HCT116 (cell line): Measurements from ENCODE around the gene MRPS12. TPM values are rescaled to one million over a fixed set of nuclear protein-coding genes. Genes with fewer than 3 reads are reported as not detected.

Experiments used
- ATAC-seq: fragments of 200-7000 bp; cut with Tn5 transposase; 2 replicates; pipeline ENCODE4 v1.9.1; 2020; ENCODE audit warnings: mild to moderate bottlenecking, moderate library complexity
- BruUV-seq: library from RNA; stranded (reverse); fragments of 400-500 nt; replicated peaks from 2 replicates; lab custom pipeline; 2021; lab: Mats Ljungman, UMichigan
- CTCF ChIA-PET: fragments of 300-600 bp; sonication (Branson Sonifier 250); formaldehyde crosslinking; loops from one replicate; lab custom pipeline; 2021; ENCODE audit warnings: antibody characterized with exemption; lab: Charles Lee
- POLR2A ChIA-PET: fragments of 300-600, 350-600 bp; sonication (Branson Sonifier 250); formaldehyde crosslinking; loops from one replicate; lab custom pipeline; 2021; ENCODE audit warnings: antibody characterized with exemption; lab: Charles Lee
- RAD21 ChIA-PET, 2 experiments: fragments of 300-600 bp; sonication (Branson Sonifier 250); formaldehyde crosslinking; loops; one replicate each; lab custom pipeline; 2023; ENCODE audit warnings: low total read pairs in 2 of 2; ENCODE audit not compliant: uncharacterized antibody in 2 of 2, unreplicated experiment in 2 of 2, low non-redundant PET in 1 of 2; lab: Charles Lee
- DNase-seq: peaks from one replicate; pipeline ENCODE4 v3.0.0-alpha.2; 2010; ENCODE audit warnings: low read depth, low spot score
- H2AFZ ChIP-seq: fragments of 200-600 bp; shearing (Covaris generic), sonication (generic); 2 replicates; pipeline ENCODE4 v1.6.1; 2017; ENCODE audit warnings: low read depth, mixed run types, mixed read lengths, antibody characterized with exemption, low read length; ENCODE audit not compliant: poor library complexity, severe bottlenecking
- H3K27ac ChIP-seq: 2 replicates; pipeline ENCODE4 v1.5.1; 2012; ENCODE audit warnings: low read depth, low read length
- H3K27me3 ChIP-seq: fragments of 200-600 bp; sonication (generic); 2 replicates; pipeline ENCODE4 v1.6.1; 2016; ENCODE audit warnings: mixed run types, low read length, mixed read lengths; ENCODE audit not compliant: insufficient read depth
- H3K36me3 ChIP-seq, 2 experiments: fragments of 200-500 bp in 1 of 2; fragments of 200-600 bp in 1 of 2; sonication (Bioruptor generic) in 1 of 2; sonication (generic) in 1 of 2; 2 replicates each; pipeline versions ENCODE4 v1.5.1 to v1.6.1; 2014 to 2016; ENCODE audit warnings: low read length in 2 of 2, inconsistent platforms in 1 of 2, mixed read lengths in 1 of 2, mixed run types in 1 of 2; ENCODE audit not compliant: insufficient read depth in 2 of 2, control insufficient read depth in 1 of 2
- H3K4me1 ChIP-seq, 2 experiments: fragments of 200-600 bp in 1 of 2; sonication (generic) in 1 of 2; 2 replicates each; pipeline versions ENCODE4 v1.5.1 to v1.6.1; 2012 to 2017; ENCODE audit warnings: low read length in 2 of 2, inconsistent platforms in 1 of 2, mild to moderate bottlenecking in 1 of 2, mixed read lengths in 1 of 2, mixed run types in 1 of 2, moderate library complexity in 1 of 2; ENCODE audit not compliant: insufficient read depth in 2 of 2, control insufficient read depth in 1 of 2
- H3K4me2 ChIP-seq: fragments of 200-600 bp; sonication (generic); 2 replicates; pipeline ENCODE4 v1.6.1; 2017; ENCODE audit warnings: mixed run types, low read length, mixed read lengths
- H3K4me3 ChIP-seq, 2 experiments: fragments of 200-600 bp in 1 of 2; sonication (generic) in 1 of 2; replicated peaks in 1 of 2; 2 replicates each; pipeline ENCODE4 v1.5.1; 2011 to 2016; ENCODE audit warnings: low read length in 2 of 2, control low read depth in 1 of 2, low read depth in 1 of 2, mild to moderate bottlenecking in 1 of 2, mixed read lengths in 1 of 2, mixed run types in 1 of 2
- H3K79me2 ChIP-seq: fragments of 200-600 bp; sonication (generic); 2 replicates; pipeline ENCODE4 v1.6.1; 2017; ENCODE audit warnings: mild to moderate bottlenecking, mixed run types, low read length, moderate library complexity, mixed read lengths; ENCODE audit not compliant: insufficient read depth
- H3K9ac ChIP-seq: fragments of 200-600 bp; sonication (generic); 2 replicates; pipeline ENCODE4 v1.6.1; 2016; ENCODE audit warnings: low read length, mixed read lengths
- H3K9me2 ChIP-seq: fragments of 200-600 bp; sonication (generic), shearing (Covaris generic); 2 replicates; pipeline ENCODE4 v1.6.1; 2017; ENCODE audit warnings: mixed run types, mild to moderate bottlenecking, moderate library complexity; ENCODE audit not compliant: insufficient read depth
- H3K9me3 ChIP-seq, 2 experiments: fragments of 200-500 bp in 1 of 2; fragments of 200-600 bp in 1 of 2; sonication (Bioruptor generic) in 1 of 2; sonication (generic) in 1 of 2; 2 replicates each; pipeline ENCODE4 v1.6.1; 2014 to 2017; ENCODE audit warnings: low read length in 2 of 2, mixed read lengths in 2 of 2, inconsistent platforms in 1 of 2, low read depth in 1 of 2, mild to moderate bottlenecking in 1 of 2, mixed run types in 1 of 2, moderate library complexity in 1 of 2; ENCODE audit not compliant: control insufficient read depth in 1 of 2, insufficient read depth in 1 of 2
- H4K20me1 ChIP-seq: fragments of 200-600 bp; sonication (generic), shearing (Covaris generic); 2 replicates; pipeline ENCODE4 v1.6.1; 2017; ENCODE audit warnings: mixed run types, mild to moderate bottlenecking, moderate library complexity; ENCODE audit not compliant: insufficient read depth
- ATF3 ChIP-seq: IDR thresholded peaks from 2 replicates; pipeline ENCODE4 v1.6.1; 2012
- CBX3 ChIP-seq: IDR thresholded peaks from 2 replicates; pipeline ENCODE4 v1.6.1; 2012; ENCODE audit warnings: low read depth
- CTCF ChIP-seq, 3 experiments: fragments of 200-600 bp in 1 of 3; sonication (generic) in 1 of 3; IDR thresholded peaks in 2 of 3; conservative IDR thresholded peaks in 1 of 3; 2 replicates each; pipeline ENCODE4 v1.5.1; 2012 to 2017; ENCODE audit warnings: low read depth in 2 of 3, low read length in 2 of 3, antibody characterized with exemption in 1 of 3, borderline replicate concordance in 1 of 3, control low read depth in 1 of 3, mild to moderate bottlenecking in 1 of 3, mixed read lengths in 1 of 3, mixed run types in 1 of 3, moderate library complexity in 1 of 3; ENCODE audit not compliant: insufficient read depth in 1 of 3
- EGR1 ChIP-seq: IDR thresholded peaks from 2 replicates; pipeline ENCODE4 v1.6.1; 2012; ENCODE audit warnings: low read depth
- EZH2 ChIP-seq: fragments of 200-600 bp; sonication (generic); IDR thresholded peaks from 2 replicates; pipeline ENCODE4 v1.6.1; 2017; ENCODE audit warnings: antibody characterized with exemption, mixed run types
- EZH2phosphoT487 ChIP-seq: fragments of 200-600 bp; IDR thresholded peaks from 2 replicates; pipeline ENCODE4 v1.6.1; 2018; ENCODE audit warnings: antibody characterized with exemption, borderline replicate concordance
- FOSL1 ChIP-seq: IDR thresholded peaks from 2 replicates; pipeline ENCODE4 v1.6.1; 2012; ENCODE audit warnings: low read depth
- POLR2A ChIP-seq: IDR thresholded peaks from 2 replicates; pipeline ENCODE4 v1.7.0; 2011; ENCODE audit warnings: borderline replicate concordance; ENCODE audit not compliant: insufficient read depth, insufficient read length; ENCODE audit errors: extremely low read depth
- SP1 ChIP-seq: IDR thresholded peaks from 2 replicates; pipeline ENCODE4 v1.6.1; 2012; ENCODE audit warnings: low read depth
- TCF7L2 ChIP-seq: IDR thresholded peaks from 2 replicates; pipeline ENCODE4 v1.7.0; 2011; ENCODE audit warnings: borderline replicate concordance, inconsistent platforms; ENCODE audit not compliant: insufficient read depth, insufficient read length; ENCODE audit errors: extremely low read depth
- intact Hi-C: fragments of 100-400 bp; cut with micrococcal nuclease; formaldehyde crosslinking; loops from 2 replicates; pipeline ENCODE4 v1.10.0; 2022
- total RNA-seq: library from RNA; stranded (reverse); gene quantifications from one replicate; pipeline ENCODE4 v1.2.1, GENCODE V29; 2021; ENCODE audit not compliant: unreplicated experiment

MRPS12 gene
- total RNA-seq, 1 experiment from 2014 or later = 97.7 TPM

- TF ChIP-seq CTCF (IDR thresholded peaks at IDR 0.05 in 2 of 3, conservative IDR thresholded peaks at IDR 0.05 in 1 of 3; ENCODE audit: borderline replicate concordance in 1 of 3, insufficient read depth in 1 of 3, low read depth in 2 of 3, low read length in 2 of 3) (no peak), EGR1 (no peak), POLR2A (no peak), EZH2phosphoT487 (no peak)
Observed at GRCh38 chr19:38953677-38954076, 22.9 kb downstream of the MRPS12 start (continued).

- no peak overlapping the region for H3K4me3 ChIP-seq
- intact Hi-C loops = no loop called here
Observed at GRCh38 chr19:38956264-38956663, 25.5 kb downstream of the MRPS12 start.

More at GRCh38 chr19:38956264-38956663, 25.5 kb downstream of the MRPS12 start:
- H3K4me1 ChIP-seq = peaks cover 3 to 10% of the 10 kb centered on the region in 2 experiments
- no peaks in the 10 kb centered on the region for H3K36me3 ChIP-seq
- DNase-seq (no peak), ATAC-seq (no peak)
- H2AFZ ChIP-seq = no peak overlapping the region
- BruUV-seq = no TSS peak
- H3K27ac ChIP-seq = no peak overlapping the region
- no peak for TF ChIP-seq ATF3
- TF ChIP-seq POLR2A = no peak
- TF ChIP-seq FOSL1 = no peak
- no peak for TF ChIP-seq CBX3
- no peak for TF ChIP-seq EZH2
- no peak for TF ChIP-seq EZH2phosphoT487
- TF ChIP-seq SP1 = no peak
- no peak for TF ChIP-seq TCF7L2
- no peaks in the 10 kb centered on the region for H4K20me1 ChIP-seq
- no peaks in the 10 kb centered on the region for H3K27me3 ChIP-seq
- RAD21 ChIA-PET = interaction anchor here in 1 of 2 experiments (0.8 kb wide), 1 partner anchor 8 kb away, joined by 3 read pairs; no protein-coding TSS in a partner anchor
- H3K4me2 ChIP-seq = no peak overlapping the region
- H3K9me2 ChIP-seq = no peaks in the 10 kb centered on the region
- no peaks in the 10 kb centered on the region for H3K9me3 ChIP-seq
- CTCF ChIA-PET = no interaction called here
- POLR2A ChIA-PET = no interaction called here
- H3K9ac ChIP-seq = no peak overlapping the region
- H3K79me2 ChIP-seq = no peaks in the 10 kb centered on the region
